HL-60 (cell line): Measurements from ENCODE around the gene ARF1.

Experiments used
- DNase-seq, 2 experiments: peaks; one replicate each; pipeline ENCODE4 v3.0.0-alpha.2; 2010 to 2020; ENCODE audit warnings: low read depth in 1 of 2, low spot score in 1 of 2
- H3K27ac ChIP-seq: fragments of 250-450 bp; sonication (Bioruptor Pico); replicated peaks from 2 replicates; pipeline ENCODE4 v1.5.1; 2020; ENCODE audit warnings: mild to moderate bottlenecking, moderate library complexity
- H3K27me3 ChIP-seq: fragments of 250-450 bp; sonication (Bioruptor Pico); 2 replicates; pipeline ENCODE4 v1.5.1; 2021; ENCODE audit warnings: mild to moderate bottlenecking, moderate library complexity; ENCODE audit not compliant: insufficient read depth, poor library complexity, severe bottlenecking
- H3K4me3 ChIP-seq: replicated peaks from 2 replicates; pipeline ENCODE4 v1.5.1; 2011; ENCODE audit warnings: mild to moderate bottlenecking, control low read depth, low read length; ENCODE audit not compliant: insufficient read depth
- GABPA ChIP-seq: IDR thresholded peaks from 2 replicates; pipeline ENCODE4 v1.6.1; 2012; ENCODE audit warnings: low read depth
- POLR2AphosphoS5 ChIP-seq: IDR thresholded peaks from 2 replicates; pipeline ENCODE4 v1.6.1; 2012; ENCODE audit warnings: low read depth
- SPI1 ChIP-seq: IDR thresholded peaks from 2 replicates; pipeline ENCODE4 v1.6.1; 2012; ENCODE audit warnings: low read depth, mild to moderate bottlenecking, borderline replicate concordance
- TF ChIP-seq, protein P1 (sequence below): IDR thresholded peaks from 2 replicates; pipeline ENCODE4 v1.6.1; 2012; ENCODE audit warnings: low read depth; ENCODE audit not compliant: insufficient replicate concordance
- TF ChIP-seq, protein P2 (sequence below): IDR thresholded peaks from one replicate; pipeline ENCODE4 v1.5.1; 2011; ENCODE audit warnings: low read length, control low read depth, inconsistent platforms; ENCODE audit not compliant: insufficient read depth

Gene ARF1

DNA sequence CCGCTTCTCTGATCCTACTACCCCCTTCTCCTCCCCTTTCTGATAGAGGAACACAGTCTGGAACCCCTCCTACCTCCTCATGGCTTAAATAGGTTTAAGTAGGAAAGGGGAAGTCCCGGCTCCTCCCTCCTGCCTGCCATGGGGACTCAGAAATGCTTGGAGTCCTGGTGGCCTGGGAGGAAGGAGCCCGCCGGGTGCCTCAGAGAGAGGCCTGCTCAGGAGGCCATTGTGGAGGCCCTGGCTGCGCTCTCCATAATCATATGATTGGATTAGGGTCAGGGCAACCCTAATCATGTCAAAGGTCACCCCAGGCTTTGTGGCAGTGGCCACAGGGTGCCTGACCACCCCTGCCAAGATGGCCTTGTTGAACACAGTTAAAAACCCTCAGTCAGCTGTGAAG, 46.7 kb upstream of the ARF1 start:
- Histone ChIP-seq H3K4me3 (no peak overlapping the region), H3K27me3 (peaks cover 17% of the 10 kb centered on the region), H3K27ac (no peak overlapping the region)
- peak in 1 of 2 experiments; percentile 44 for DNase-seq
- TF ChIP-seq GABPA = no peak
- TF ChIP-seq SPI1 = peak; percentile 88

DNA sequence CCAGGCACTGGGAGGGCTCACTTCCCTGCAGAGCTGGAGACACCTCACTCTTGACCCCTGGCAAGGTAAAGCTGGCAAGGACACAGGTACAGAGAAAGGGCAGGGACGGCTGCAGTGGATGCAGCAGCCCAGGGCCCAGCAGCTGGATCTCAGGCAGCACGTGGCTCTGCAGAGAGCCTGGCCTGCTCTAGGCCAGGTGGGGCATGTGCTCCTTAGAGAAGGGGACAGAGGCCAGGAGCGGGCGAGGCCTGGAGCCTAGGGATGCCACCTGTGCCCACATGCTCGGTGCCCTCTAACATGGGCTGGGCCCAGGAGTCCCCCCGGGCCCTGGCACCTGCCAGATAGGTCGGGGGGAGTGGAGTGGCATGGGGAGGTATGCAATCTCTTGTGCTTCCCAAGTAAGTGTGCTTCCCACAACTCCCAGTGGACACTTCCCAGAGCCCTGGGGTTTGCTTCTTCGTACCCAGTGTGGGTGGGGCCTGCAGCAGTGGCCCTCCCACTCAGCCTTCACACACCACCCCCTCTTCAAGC, 45.7 kb upstream of the ARF1 start:
- DNase-seq = no peak
- no peak for TF ChIP-seq SPI1
- TF ChIP-seq, protein P1, sequence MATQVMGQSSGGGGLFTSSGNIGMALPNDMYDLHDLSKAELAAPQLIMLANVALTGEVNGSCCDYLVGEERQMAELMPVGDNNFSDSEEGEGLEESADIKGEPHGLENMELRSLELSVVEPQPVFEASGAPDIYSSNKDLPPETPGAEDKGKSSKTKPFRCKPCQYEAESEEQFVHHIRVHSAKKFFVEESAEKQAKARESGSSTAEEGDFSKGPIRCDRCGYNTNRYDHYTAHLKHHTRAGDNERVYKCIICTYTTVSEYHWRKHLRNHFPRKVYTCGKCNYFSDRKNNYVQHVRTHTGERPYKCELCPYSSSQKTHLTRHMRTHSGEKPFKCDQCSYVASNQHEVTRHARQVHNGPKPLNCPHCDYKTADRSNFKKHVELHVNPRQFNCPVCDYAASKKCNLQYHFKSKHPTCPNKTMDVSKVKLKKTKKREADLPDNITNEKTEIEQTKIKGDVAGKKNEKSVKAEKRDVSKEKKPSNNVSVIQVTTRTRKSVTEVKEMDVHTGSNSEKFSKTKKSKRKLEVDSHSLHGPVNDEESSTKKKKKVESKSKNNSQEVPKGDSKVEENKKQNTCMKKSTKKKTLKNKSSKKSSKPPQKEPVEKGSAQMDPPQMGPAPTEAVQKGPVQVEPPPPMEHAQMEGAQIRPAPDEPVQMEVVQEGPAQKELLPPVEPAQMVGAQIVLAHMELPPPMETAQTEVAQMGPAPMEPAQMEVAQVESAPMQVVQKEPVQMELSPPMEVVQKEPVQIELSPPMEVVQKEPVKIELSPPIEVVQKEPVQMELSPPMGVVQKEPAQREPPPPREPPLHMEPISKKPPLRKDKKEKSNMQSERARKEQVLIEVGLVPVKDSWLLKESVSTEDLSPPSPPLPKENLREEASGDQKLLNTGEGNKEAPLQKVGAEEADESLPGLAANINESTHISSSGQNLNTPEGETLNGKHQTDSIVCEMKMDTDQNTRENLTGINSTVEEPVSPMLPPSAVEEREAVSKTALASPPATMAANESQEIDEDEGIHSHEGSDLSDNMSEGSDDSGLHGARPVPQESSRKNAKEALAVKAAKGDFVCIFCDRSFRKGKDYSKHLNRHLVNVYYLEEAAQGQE = no peak
- no peak for TF ChIP-seq GABPA
- TF ChIP-seq, protein P2, sequence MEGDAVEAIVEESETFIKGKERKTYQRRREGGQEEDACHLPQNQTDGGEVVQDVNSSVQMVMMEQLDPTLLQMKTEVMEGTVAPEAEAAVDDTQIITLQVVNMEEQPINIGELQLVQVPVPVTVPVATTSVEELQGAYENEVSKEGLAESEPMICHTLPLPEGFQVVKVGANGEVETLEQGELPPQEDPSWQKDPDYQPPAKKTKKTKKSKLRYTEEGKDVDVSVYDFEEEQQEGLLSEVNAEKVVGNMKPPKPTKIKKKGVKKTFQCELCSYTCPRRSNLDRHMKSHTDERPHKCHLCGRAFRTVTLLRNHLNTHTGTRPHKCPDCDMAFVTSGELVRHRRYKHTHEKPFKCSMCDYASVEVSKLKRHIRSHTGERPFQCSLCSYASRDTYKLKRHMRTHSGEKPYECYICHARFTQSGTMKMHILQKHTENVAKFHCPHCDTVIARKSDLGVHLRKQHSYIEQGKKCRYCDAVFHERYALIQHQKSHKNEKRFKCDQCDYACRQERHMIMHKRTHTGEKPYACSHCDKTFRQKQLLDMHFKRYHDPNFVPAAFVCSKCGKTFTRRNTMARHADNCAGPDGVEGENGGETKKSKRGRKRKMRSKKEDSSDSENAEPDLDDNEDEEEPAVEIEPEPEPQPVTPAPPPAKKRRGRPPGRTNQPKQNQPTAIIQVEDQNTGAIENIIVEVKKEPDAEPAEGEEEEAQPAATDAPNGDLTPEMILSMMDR = no peak
- TF ChIP-seq POLR2AphosphoS5 = no peak
- Histone ChIP-seq H3K27me3 (peaks cover 17% of the 10 kb centered on the region), H3K27ac (no peak overlapping the region), H3K4me3 (no peak overlapping the region)

DNA sequence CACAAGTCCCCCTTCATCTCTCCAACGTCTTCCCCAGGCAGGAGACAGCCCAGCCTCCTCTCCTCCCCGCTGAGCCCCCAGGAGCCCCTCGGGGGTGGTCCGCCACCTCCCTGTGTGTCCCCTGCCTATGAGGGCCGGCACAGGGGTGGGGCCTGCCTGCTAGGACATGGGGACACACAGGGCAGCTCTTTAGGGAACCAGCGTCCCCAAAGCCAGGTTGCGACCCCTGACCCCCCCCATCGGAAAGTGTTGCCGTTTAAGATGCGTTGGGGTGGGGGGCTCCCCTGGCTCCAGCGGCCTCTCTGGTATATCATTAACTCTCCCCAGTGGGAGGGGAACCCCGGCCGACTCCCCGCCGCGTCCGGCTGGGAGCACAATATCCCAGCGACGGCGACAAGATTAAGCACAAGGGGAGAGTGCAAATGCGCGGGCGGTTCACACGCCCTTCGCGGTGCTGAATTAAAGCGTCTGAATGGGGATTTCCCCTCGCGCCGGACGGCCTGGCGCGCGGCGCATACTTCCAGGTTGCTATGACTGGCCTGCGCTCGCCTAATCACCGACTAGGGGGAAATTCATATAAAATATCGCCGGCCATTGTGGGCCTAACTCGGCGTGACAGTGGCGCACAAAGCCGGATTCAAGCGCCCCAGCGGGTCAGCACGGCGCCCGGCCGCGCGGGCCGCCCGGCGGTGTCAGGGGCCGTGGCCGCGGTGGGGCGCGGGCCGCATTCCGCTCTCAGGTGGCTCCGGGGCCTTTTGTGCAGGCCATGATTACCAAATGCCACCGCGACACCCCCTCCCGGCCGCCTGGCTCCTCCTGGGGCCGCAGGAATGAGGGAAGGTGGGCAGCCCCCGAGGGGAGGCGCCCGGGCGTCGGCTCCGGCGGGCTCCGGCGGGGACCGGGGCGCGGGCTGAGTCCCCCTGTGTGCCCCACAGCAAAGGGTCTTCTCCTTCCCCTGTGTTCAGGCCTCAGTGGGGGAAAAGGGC, 44.8 kb upstream of the ARF1 start:
- no peak overlapping the region for H3K27ac ChIP-seq
- no peak for DNase-seq
- peaks cover 17% of the 10 kb centered on the region for H3K27me3 ChIP-seq
- H3K4me3 ChIP-seq = no peak overlapping the region
- TF ChIP-seq, protein P1 = no peak
- TF ChIP-seq, protein P2 = no peak
- TF ChIP-seq SPI1 (no peak), POLR2AphosphoS5 (no peak), GABPA (no peak)

DNA sequence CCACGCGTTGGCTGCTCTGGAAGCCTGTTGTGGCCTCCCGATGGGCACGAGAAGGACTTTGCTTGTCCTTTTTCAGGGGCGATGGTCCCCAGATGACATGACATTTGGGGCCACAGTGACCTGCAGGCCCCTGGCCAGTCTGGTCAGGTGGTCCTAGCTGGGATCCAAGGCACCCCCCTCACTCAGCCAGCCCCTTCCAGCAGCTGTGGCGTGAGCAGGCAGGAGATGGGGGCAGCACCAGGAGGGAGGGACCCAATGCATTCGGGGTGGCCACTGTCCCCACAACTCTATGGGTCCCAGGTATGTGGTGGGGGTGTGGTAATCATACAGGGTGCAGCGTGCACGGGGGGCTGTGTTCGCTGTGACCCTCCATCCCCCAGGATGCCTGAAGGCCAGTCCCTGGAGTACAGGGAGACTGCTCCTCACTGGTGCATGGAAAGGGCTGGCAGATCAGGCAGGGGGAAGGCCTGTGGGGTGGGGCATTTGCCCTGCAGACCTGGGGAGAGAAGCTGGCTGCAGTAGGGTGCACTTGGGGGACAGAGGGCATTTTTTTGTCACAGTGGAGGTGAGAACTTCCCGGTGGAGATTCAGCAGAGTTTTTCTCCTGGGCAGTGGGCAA, 44.0 kb upstream of the ARF1 start:
- Histone ChIP-seq H3K4me3 (no peak overlapping the region), H3K27me3 (peaks cover 17% of the 10 kb centered on the region), H3K27ac (no peak overlapping the region)
- TF ChIP-seq SPI1 = no peak
- TF ChIP-seq GABPA = no peak
- TF ChIP-seq, protein P1 = no peak
- TF ChIP-seq, protein P2 = no peak
- no peak for TF ChIP-seq POLR2AphosphoS5
- no peak for DNase-seq
